OCI-LY3 (cell line): ENCODE results near the gene FANCF.

Source experiments
- H2AFZ ChIP-seq: fragments of 200-600, 300-600 bp; shearing (Covaris generic); 2 replicates; pipeline ENCODE4 v1.6.0; 2014; ENCODE audit warnings: antibody characterized with exemption, low read depth, low read length
- H3K27ac ChIP-seq: fragments of 200-600, 300-600 bp; sonication (generic); 2 replicates; pipeline ENCODE4 v1.5.1; 2014; ENCODE audit warnings: mild to moderate bottlenecking, low read length, moderate library complexity, mixed read lengths
- H3K27me3 ChIP-seq: fragments of 200-600, 300-600 bp; sonication (generic); 2 replicates; pipeline ENCODE4 v1.6.1; 2014; ENCODE audit warnings: low read depth, low read length, mixed read lengths
- H3K36me3 ChIP-seq: fragments of 200-600, 300-600 bp; sonication (generic); replicated peaks from 2 replicates; pipeline ENCODE3; 2014; ENCODE audit warnings: low read depth, low read length, mixed read lengths
- H3K4me1 ChIP-seq: fragments of 300-600, 200-600 bp; sonication (generic); 2 replicates; pipeline ENCODE4 v1.6.1; 2014; ENCODE audit warnings: low read length, mixed read lengths
- H3K4me2 ChIP-seq: fragments of 200-600, 300-600 bp; sonication (generic); 2 replicates; pipeline ENCODE4 v1.6.1; 2014; ENCODE audit warnings: low read length, mixed read lengths
- H3K4me3 ChIP-seq: fragments of 300-600, 200-600 bp; sonication (generic); 2 replicates; pipeline ENCODE4 v1.5.1; 2014; ENCODE audit warnings: antibody characterized with exemption, mild to moderate bottlenecking, low read length, moderate library complexity
- H3K79me2 ChIP-seq: fragments of 300-600, 200-600 bp; shearing (Covaris generic); 2 replicates; pipeline ENCODE4 v1.6.1; 2014; ENCODE audit warnings: mild to moderate bottlenecking, low read length, mixed read lengths
- H3K9ac ChIP-seq: fragments of 300-600, 200-600 bp; shearing (Covaris generic); 2 replicates; pipeline ENCODE4 v1.6.0; 2014; ENCODE audit warnings: mild to moderate bottlenecking, low read length, moderate library complexity
- H3K9me3 ChIP-seq: fragments of 200-600, 300-600 bp; shearing (Covaris generic); 2 replicates; pipeline ENCODE4 v1.6.1; 2014; ENCODE audit warnings: low read length, mixed read lengths; ENCODE audit not compliant: insufficient read depth
- H4K20me1 ChIP-seq: fragments of 200-600, 300-600 bp; sonication (generic); 2 replicates; pipeline ENCODE4 v1.6.1; 2016; ENCODE audit warnings: low read length, mixed read lengths; ENCODE audit not compliant: insufficient read depth
- EZH2phosphoT487 ChIP-seq: fragments of 200-600 bp; shearing (Covaris generic); IDR thresholded peaks from 2 replicates; pipeline ENCODE4 v1.6.1; 2018; ENCODE audit warnings: antibody characterized with exemption, mixed run types, low read depth
- TF ChIP-seq, protein P1 (sequence below): fragments of 200-600, 300-600 bp; sonication (generic); IDR thresholded peaks from 2 replicates; pipeline ENCODE4 v1.5.1; 2014; ENCODE audit warnings: antibody characterized with exemption, low read length, low read depth

Gene FANCF

DNA sequence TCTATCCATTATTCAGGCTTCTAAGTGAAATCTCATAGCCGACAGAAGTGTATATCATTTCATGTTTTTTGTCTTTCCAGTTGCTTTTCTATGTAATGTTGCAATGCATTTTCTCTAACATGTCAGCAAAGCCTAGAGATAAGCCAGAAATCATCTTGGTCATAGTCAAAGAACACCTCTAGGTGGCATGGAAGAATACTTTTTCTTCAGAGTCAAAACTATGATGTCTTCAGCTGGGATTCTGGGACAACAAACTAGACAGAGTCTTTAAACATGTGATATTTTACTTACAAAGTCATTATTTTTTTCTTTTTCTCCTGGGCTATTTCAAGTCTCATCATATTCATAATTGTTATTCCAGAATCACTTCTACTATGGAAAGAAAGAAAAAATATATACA, 45.2 kb upstream of the FANCF start:
- Histone ChIP-seq H4K20me1 (no peaks in the 10 kb centered on the region), H3K36me3 (no peaks in the 10 kb centered on the region), H3K9ac (no peak overlapping the region), H3K27me3 (no peaks in the 10 kb centered on the region), H3K4me2 (no peak overlapping the region), H3K27ac (no peak overlapping the region), H3K4me1 (peaks cover 16% of the 10 kb centered on the region; the same call in 1 of the 2 replicates), H3K9me3 (no peaks in the 10 kb centered on the region), H3K4me3 (no peak overlapping the region), H3K79me2 (no peaks in the 10 kb centered on the region), H2AFZ (no peak overlapping the region)
- TF ChIP-seq EZH2phosphoT487, result no peak
- TF ChIP-seq, protein P1, sequence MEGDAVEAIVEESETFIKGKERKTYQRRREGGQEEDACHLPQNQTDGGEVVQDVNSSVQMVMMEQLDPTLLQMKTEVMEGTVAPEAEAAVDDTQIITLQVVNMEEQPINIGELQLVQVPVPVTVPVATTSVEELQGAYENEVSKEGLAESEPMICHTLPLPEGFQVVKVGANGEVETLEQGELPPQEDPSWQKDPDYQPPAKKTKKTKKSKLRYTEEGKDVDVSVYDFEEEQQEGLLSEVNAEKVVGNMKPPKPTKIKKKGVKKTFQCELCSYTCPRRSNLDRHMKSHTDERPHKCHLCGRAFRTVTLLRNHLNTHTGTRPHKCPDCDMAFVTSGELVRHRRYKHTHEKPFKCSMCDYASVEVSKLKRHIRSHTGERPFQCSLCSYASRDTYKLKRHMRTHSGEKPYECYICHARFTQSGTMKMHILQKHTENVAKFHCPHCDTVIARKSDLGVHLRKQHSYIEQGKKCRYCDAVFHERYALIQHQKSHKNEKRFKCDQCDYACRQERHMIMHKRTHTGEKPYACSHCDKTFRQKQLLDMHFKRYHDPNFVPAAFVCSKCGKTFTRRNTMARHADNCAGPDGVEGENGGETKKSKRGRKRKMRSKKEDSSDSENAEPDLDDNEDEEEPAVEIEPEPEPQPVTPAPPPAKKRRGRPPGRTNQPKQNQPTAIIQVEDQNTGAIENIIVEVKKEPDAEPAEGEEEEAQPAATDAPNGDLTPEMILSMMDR, result peak; percentile 77

DNA sequence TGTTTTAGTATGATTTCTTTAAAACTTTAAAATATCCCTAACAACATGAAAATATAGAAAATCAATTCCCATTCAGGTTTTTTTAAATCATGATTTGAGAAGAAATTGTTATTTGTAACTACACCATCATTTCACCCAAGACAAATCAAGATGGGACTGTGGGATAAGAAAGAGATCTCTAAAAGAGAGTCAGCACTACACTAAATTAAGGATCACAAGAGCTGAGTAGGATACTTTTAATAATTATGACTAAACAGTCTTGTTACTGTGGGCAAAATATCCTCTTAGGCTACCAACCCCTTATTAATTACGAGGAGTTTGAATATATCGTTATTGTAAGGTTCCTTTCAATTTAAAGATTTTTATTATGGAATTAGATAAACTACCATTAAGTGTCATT, 43.7 kb upstream of the FANCF start:
- TF ChIP-seq, protein P1, result no peak
- no peak for TF ChIP-seq EZH2phosphoT487
- H3K79me2 ChIP-seq, result no peaks in the 10 kb centered on the region
- H3K4me1 ChIP-seq, result peaks cover 5% of the 10 kb centered on the region; the same call in 1 of the 2 replicates
- H3K27ac ChIP-seq, result no peak overlapping the region
- H4K20me1 ChIP-seq, result no peaks in the 10 kb centered on the region
- H3K36me3 ChIP-seq, result no peaks in the 10 kb centered on the region
- no peak overlapping the region for H3K4me3 ChIP-seq
- H2AFZ ChIP-seq, result no peak overlapping the region
- no peak overlapping the region for H3K4me2 ChIP-seq
- no peaks in the 10 kb centered on the region for H3K9me3 ChIP-seq
- H3K9ac ChIP-seq, result no peak overlapping the region
- H3K27me3 ChIP-seq, result no peaks in the 10 kb centered on the region

DNA sequence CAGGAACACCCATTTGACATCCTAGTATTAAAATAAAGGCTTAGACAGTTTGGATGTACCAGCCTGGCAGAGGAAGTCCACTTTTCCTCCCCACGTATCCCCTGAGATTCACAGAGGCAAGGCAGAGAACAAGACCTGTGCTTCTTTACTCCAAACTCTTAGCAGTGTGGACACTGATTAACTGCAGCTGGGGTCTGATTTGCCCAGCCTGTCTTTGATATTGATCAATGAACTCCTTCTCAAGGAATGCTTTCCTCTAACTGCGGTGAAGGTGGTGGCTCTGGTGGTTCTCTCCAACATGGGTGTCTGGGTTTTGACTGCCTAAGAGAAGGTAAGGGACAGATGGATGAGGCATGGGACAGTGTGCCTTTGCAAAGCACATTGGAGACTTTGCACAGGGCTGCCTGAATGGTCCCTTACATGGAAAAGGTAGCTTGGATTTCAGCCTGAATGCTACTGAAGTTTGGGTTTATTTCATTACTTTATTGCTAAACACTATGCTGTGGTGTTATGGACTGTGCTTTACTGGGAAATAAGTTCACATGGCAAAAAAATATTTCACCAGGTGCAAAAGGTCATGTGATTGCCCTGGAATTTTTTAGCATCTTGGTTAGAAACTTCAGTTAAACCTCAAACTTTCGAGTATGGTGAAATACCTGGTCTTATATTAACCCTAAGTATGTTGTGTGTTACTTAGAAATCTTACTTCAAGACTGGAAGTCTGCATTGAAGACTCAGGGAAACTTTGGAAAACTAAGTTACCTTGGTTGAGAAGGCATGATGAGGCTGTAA, 42.6 kb upstream of the FANCF start:
- no peak overlapping the region for H2AFZ ChIP-seq
- H3K9ac ChIP-seq, result no peak overlapping the region
- no peaks in the 10 kb centered on the region for H4K20me1 ChIP-seq
- H3K27me3 ChIP-seq, result no peaks in the 10 kb centered on the region
- no peaks in the 10 kb centered on the region for H3K9me3 ChIP-seq
- H3K79me2 ChIP-seq, result no peaks in the 10 kb centered on the region
- TF ChIP-seq, protein P1, result no peak
- TF ChIP-seq EZH2phosphoT487, result no peak
- H3K4me2 ChIP-seq, result no peak overlapping the region
- H3K4me1 ChIP-seq, result peaks cover 5% of the 10 kb centered on the region; the same call in 1 of the 2 replicates
- no peaks in the 10 kb centered on the region for H3K36me3 ChIP-seq
- no peak overlapping the region for H3K27ac ChIP-seq
- H3K4me3 ChIP-seq, result no peak overlapping the region

DNA sequence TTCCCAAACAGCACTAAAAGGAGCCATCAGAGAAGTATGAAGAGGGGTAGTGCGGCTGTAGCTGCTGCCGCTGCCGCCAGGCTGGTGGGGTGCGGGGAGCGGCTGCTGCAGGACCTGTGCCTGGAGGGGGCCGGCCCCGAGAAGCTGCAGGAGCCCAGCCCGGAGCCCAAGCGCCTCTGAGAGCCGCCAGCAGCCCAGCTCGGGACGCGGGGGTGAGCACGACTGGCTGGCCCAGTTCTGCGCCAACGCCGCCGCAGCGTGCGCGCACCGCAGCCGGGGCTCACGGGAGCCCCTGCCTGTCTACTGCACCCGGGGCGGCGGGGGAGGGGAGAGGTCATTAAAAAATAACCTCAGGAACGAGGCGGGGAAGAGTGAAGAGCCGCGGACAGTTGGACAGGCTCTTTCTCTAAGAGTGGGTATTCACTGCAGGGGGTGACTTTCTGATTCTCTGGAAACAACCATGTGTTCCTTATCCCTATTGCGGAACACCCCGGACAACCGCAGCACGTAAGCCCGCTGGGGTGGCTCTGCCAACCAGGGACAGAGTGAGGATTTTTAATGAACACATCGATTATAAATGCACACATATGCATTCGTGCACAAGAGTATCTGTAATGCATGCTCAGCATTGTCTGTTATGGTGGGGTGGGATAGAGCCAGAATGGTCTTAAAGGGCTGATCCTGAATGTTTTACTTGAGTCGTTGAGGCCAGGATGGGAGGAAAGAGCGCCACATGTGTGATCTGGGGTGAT, 41.2 kb upstream of the FANCF start:
- Histone ChIP-seq H3K79me2 (no peaks in the 10 kb centered on the region), H2AFZ (no peak overlapping the region), H3K27me3 (no peaks in the 10 kb centered on the region), H3K4me2 (no peak overlapping the region), H3K9me3 (no peaks in the 10 kb centered on the region), H3K4me3 (no peak overlapping the region), H3K27ac (no peak overlapping the region), H3K4me1 (peaks cover 5% of the 10 kb centered on the region; the same call in 1 of the 2 replicates), H3K9ac (no peak overlapping the region), H3K36me3 (no peaks in the 10 kb centered on the region), H4K20me1 (no peaks in the 10 kb centered on the region)
- no peak for TF ChIP-seq EZH2phosphoT487
- TF ChIP-seq, protein P1, result no peak
